Parietal lobe (tissue), 2 donors: ENCODE data around the gene APP. TPM values are rescaled to one million over a fixed set of nuclear protein-coding genes. Genes with fewer than 3 reads are reported as not detected.

ENCODE experiments used
- small RNA-seq: library from RNA; depleted of rRNA; stranded (forward); fragments of <200 nt; gene quantifications from one replicate; pipeline ENCODE3, GENCODE V24; 2014; ENCODE audit warnings: low replicate concordance
- total RNA-seq: library from RNA; depleted of rRNA; stranded (reverse); fragments of >200 nt; gene quantifications from one replicate; pipeline ENCODE4 v1.2.3, GENCODE V29; 2014

The APP gene
- total RNA-seq, result 540 TPM

DNA sequence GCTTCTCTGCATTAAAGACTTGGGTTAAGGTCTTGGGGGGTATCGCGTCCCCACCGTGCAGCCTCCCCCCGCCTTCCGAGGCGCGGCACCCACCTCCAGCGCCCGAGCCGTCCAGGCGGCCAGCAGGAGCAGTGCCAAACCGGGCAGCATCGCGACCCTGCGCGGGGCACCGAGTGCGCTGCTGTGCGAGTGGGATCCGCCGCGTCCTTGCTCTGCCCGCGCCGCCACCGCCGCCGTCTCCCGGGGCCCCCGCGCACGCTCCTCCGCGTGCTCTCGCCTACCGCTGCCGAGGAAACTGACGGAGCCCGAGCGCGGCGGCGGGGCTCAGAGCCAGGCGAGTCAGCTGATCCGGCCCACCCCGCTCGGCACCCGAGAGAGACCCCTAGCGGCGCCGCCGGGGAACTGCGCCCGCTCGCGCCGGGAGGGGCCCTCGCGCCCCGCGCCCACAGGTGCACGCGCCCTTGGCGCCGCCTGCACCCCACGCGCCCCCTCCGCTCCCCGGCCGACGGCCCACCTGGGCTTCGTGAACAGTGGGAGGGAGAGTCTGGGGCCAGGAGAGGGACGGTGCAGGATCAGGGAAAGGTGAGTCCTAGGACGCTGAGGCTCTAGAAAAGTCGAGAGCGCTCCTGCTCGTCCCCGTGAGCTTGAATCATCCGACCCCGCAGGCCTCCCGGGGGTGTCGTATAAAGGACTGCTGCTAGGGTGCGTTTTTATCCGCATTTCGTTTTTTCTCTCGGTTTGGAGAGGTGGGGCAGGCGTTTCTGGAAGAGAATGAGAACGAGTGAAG is at the start of gene APP:
Gene APP (minus strand): TSS at position 300 of the 787 bp plus-strand sequence. CDS start 150 bp downstream, at position 150.

Small RNA genes lying within 50 kb of the gene (small RNA-seq; reads per million reads assigned to genes)
- gene RNU6-123P, result not detected
- not detected for gene RNU6-926P
